H1 (cell line): ENCODE measurements around the gene NECTIN1. TPM values are rescaled to one million over a fixed set of nuclear protein-coding genes. Genes with fewer than 3 reads are reported as not detected.

Experiments
- CTCF ChIA-PET: fragments of 300-600 bp; sonication (Branson Sonifier 250); formaldehyde crosslinking; loops from one replicate; lab custom pipeline; 2021; ENCODE audit not compliant: partially characterized antibody; lab: Charles Lee
- POLR2A ChIA-PET: fragments of 300-600 bp; sonication (Branson Sonifier 250); formaldehyde crosslinking; loops from one replicate; lab custom pipeline; 2021; ENCODE audit warnings: inconsistent platforms; ENCODE audit not compliant: partially characterized antibody; lab: Charles Lee
- DNase-seq, 2 experiments: peaks; one replicate each; pipeline versions ENCODE4 v3.0.0 to v3.0.0-alpha.2; 2010 to 2022; ENCODE audit warnings: low spot score in 2 of 2, low read depth in 1 of 2, mixed read lengths in 1 of 2
- FAIRE-seq: peaks from 2 replicates; lab custom pipeline; 2011; peaks lifted over from hg19 to GRCh38; lab: Jason Lieb, UNC
- H2AFZ ChIP-seq: 2 replicates; pipeline ENCODE4 v1.8.1; 2012; ENCODE audit warnings: low read length, inconsistent platforms
- H2AK5ac ChIP-seq: 2 replicates; pipeline ENCODE4 v1.6.1; 2013; ENCODE audit warnings: low read depth, low read length
- H2BK120ac ChIP-seq: replicated peaks from 2 replicates; pipeline ENCODE3; 2013; ENCODE audit warnings: low read depth, low read length, inconsistent platforms
- H2BK12ac ChIP-seq: 2 replicates; pipeline ENCODE4 v1.6.1; 2013; ENCODE audit warnings: low read depth, low read length
- H2BK15ac ChIP-seq: 2 replicates; pipeline ENCODE4 v1.6.1; 2013; ENCODE audit warnings: low read length
- H2BK20ac ChIP-seq: 2 replicates; pipeline ENCODE4 v1.6.1; 2013; ENCODE audit warnings: low read length
- H2BK5ac ChIP-seq: 2 replicates; pipeline ENCODE4 v1.6.1; 2013; ENCODE audit warnings: low read depth, low read length
- H3K14ac ChIP-seq: 2 replicates; pipeline ENCODE4 v1.6.1; 2013; ENCODE audit warnings: inconsistent platforms; ENCODE audit not compliant: insufficient read length
- H3K18ac ChIP-seq: 2 replicates; pipeline ENCODE4 v1.6.1; 2013; ENCODE audit warnings: low read length; ENCODE audit errors: extremely low read depth
- H3K23ac ChIP-seq: 2 replicates; pipeline ENCODE4 v1.6.1; 2013; ENCODE audit warnings: inconsistent platforms; ENCODE audit not compliant: insufficient read length
- H3K23me2 ChIP-seq: 2 replicates; pipeline ENCODE4 v1.6.1; 2013; ENCODE audit warnings: low read depth, low read length
- H3K27ac ChIP-seq: 2 replicates; pipeline ENCODE4 v1.6.1; 2011; ENCODE audit warnings: low read depth, low read length, inconsistent platforms
- H3K27me3 ChIP-seq, 4 experiments: replicated peaks in 1 of 4; 1 replicate in 1 of 4; 2 replicates in 3 of 4; pipeline versions ENCODE4 v1.6.1 to v1.8.1; 2011 to 2013; ENCODE audit warnings: low read length in 3 of 4, mild to moderate bottlenecking in 3 of 4, inconsistent platforms in 2 of 4, mixed read lengths in 2 of 4, moderate library complexity in 1 of 4; ENCODE audit not compliant: control insufficient read depth in 3 of 4, insufficient read depth in 3 of 4; ENCODE audit errors: extremely low read depth in 1 of 4
- H3K36me3 ChIP-seq, 4 experiments: 2 replicates each; pipeline versions ENCODE4 v1.6.1 to v1.8.1; 2011 to 2013; ENCODE audit warnings: mild to moderate bottlenecking in 4 of 4, low read length in 3 of 4, moderate library complexity in 2 of 4, control low read depth in 1 of 4, inconsistent platforms in 1 of 4; ENCODE audit not compliant: insufficient read depth in 4 of 4, control insufficient read depth in 2 of 4
- H3K4ac ChIP-seq: replicated peaks from 2 replicates; pipeline ENCODE3; 2013; ENCODE audit warnings: low read length, low read depth, mixed read lengths, inconsistent platforms; ENCODE audit not compliant: insufficient read length
- H3K4me1 ChIP-seq, 4 experiments: replicated peaks in 1 of 4; 1 replicate in 1 of 4; 2 replicates in 3 of 4; pipeline versions ENCODE4 v1.6.1 to v1.8.1; 2011 to 2013; ENCODE audit warnings: low read length in 3 of 4, inconsistent platforms in 2 of 4, mixed read lengths in 1 of 4; ENCODE audit not compliant: insufficient read depth in 4 of 4, control insufficient read depth in 3 of 4
- H3K4me2 ChIP-seq, 2 experiments: 2 replicates each; pipeline versions ENCODE4 v1.6.1 to v1.8.1; 2011 to 2013; ENCODE audit warnings: low read depth in 2 of 2, low read length in 2 of 2, control low read depth in 1 of 2, inconsistent platforms in 1 of 2, mild to moderate bottlenecking in 1 of 2; ENCODE audit not compliant: insufficient read depth in 1 of 2
- H3K4me3 ChIP-seq, 4 experiments: fragments of 200-600, 300-600 bp in 1 of 4; sonication (generic), shearing (Covaris generic), sonication (Bioruptor Twin) in 1 of 4; 2 replicates each; pipeline versions ENCODE4 v1.5.1 to v1.8.1; 2011 to 2016; ENCODE audit warnings: low read length in 4 of 4, low read depth in 3 of 4, control low read depth in 2 of 4, inconsistent platforms in 2 of 4, mild to moderate bottlenecking in 2 of 4, mixed read lengths in 1 of 4, moderate library complexity in 1 of 4; ENCODE audit not compliant: insufficient read depth in 2 of 4; ENCODE audit errors: extremely low read depth in 1 of 4
- H3K56ac ChIP-seq: replicated peaks from 2 replicates; pipeline ENCODE3; 2013; ENCODE audit warnings: low read depth, mild to moderate bottlenecking, mixed read lengths, low read length, inconsistent platforms; ENCODE audit not compliant: insufficient read length
- H3K79me1 ChIP-seq: 2 replicates; pipeline ENCODE4 v1.6.1; 2013; ENCODE audit warnings: low read depth, low read length, control low read depth
- H3K79me2 ChIP-seq, 2 experiments: 2 replicates each; pipeline versions ENCODE4 v1.6.1 to v1.8.1; 2012 to 2013; ENCODE audit warnings: low read length in 2 of 2, mild to moderate bottlenecking in 2 of 2, inconsistent platforms in 1 of 2; ENCODE audit not compliant: insufficient read depth in 2 of 2, control insufficient read depth in 1 of 2
- H3K9ac ChIP-seq, 4 experiments: replicated peaks in 1 of 4; 1 replicate in 1 of 4; 2 replicates in 3 of 4; pipeline versions ENCODE4 v1.6.1 to v1.8.1; 2011 to 2013; ENCODE audit warnings: low read depth in 3 of 4, low read length in 3 of 4, control low read depth in 2 of 4, mild to moderate bottlenecking in 2 of 4, moderate library complexity in 2 of 4, inconsistent platforms in 1 of 4; ENCODE audit errors: extremely low read depth in 1 of 4
- H3K9me3 ChIP-seq, 2 experiments: 2 replicates each; pipeline versions ENCODE4 v1.6.1 to v1.8.1; 2012 to 2013; ENCODE audit warnings: mild to moderate bottlenecking in 2 of 2, moderate library complexity in 2 of 2, control low read depth in 1 of 2, inconsistent platforms in 1 of 2, low read depth in 1 of 2, low read length in 1 of 2, mixed read lengths in 1 of 2; ENCODE audit not compliant: insufficient read depth in 2 of 2
- H4K20me1 ChIP-seq, 2 experiments: replicated peaks in 1 of 2; 2 replicates each; pipeline versions ENCODE3 to v1.8.1; 2011 to 2013; ENCODE audit warnings: inconsistent platforms in 2 of 2, low read length in 2 of 2, mild to moderate bottlenecking in 1 of 2; ENCODE audit not compliant: insufficient read depth in 2 of 2, control insufficient read depth in 1 of 2
- H4K5ac ChIP-seq: 2 replicates; pipeline ENCODE4 v1.6.1; 2013; ENCODE audit warnings: low read length, low read depth, mixed read lengths, inconsistent platforms; ENCODE audit not compliant: insufficient read length
- H4K8ac ChIP-seq: 2 replicates; pipeline ENCODE4 v1.8.0; 2013; ENCODE audit warnings: mild to moderate bottlenecking, moderate library complexity, low read length, inconsistent platforms; ENCODE audit not compliant: insufficient read depth; ENCODE audit errors: extremely low read depth
- H4K91ac ChIP-seq: replicated peaks from 2 replicates; pipeline ENCODE3; 2013; ENCODE audit warnings: low read length, mixed read lengths, inconsistent platforms; ENCODE audit not compliant: insufficient read length
- ASH2L ChIP-seq: fragments of 200-600, 300-600 bp; sonication (generic); IDR thresholded peaks from one replicate; pipeline ENCODE4 v1.7.1; 2017; ENCODE audit warnings: low read length
- BRCA1 ChIP-seq: IDR thresholded peaks from 2 replicates; pipeline ENCODE4 v1.6.1; 2012; ENCODE audit warnings: low read depth, low read length, improper control_type of control experiment
- CTCF ChIP-seq, 3 experiments: IDR thresholded peaks; 1 replicate in 2 of 3; 2 replicates in 1 of 3; pipeline versions ENCODE4 v1.5.1 to v1.6.1; 2011; ENCODE audit warnings: low read length in 3 of 3, mild to moderate bottlenecking in 3 of 3, inconsistent platforms in 2 of 3, low read depth in 1 of 3, moderate library complexity in 1 of 3; ENCODE audit not compliant: insufficient read depth in 1 of 3; ENCODE audit errors: control extremely low read depth in 1 of 3
- E2F6 ChIP-seq: IDR thresholded peaks from 2 replicates; pipeline ENCODE4 v1.6.1; 2012; ENCODE audit warnings: inconsistent platforms
- GABPA ChIP-seq: IDR thresholded peaks from 2 replicates; pipeline ENCODE4 v1.6.1; 2011; ENCODE audit warnings: mild to moderate bottlenecking, low read length, moderate library complexity, borderline replicate concordance; ENCODE audit not compliant: insufficient read depth
- KDM1A ChIP-seq: fragments of 200-600, 300-600 bp; sonication (generic); IDR thresholded peaks from 2 replicates; pipeline ENCODE4 v1.7.1; 2016; ENCODE audit warnings: mild to moderate bottlenecking, low read length, borderline replicate concordance
- TAF1 ChIP-seq: IDR thresholded peaks from 2 replicates; pipeline ENCODE4 v1.6.1; 2011; ENCODE audit warnings: mild to moderate bottlenecking, low read depth, low read length
- TCF12 ChIP-seq: IDR thresholded peaks from 2 replicates; pipeline ENCODE4 v1.6.1; 2011; ENCODE audit warnings: low read depth, mild to moderate bottlenecking, low read length
- TEAD4 ChIP-seq: IDR thresholded peaks from 2 replicates; pipeline ENCODE4 v1.6.1; 2012; ENCODE audit warnings: low read depth, low read length, inconsistent platforms, mixed read lengths
- WGBS, 2 experiments: shearing (Covaris generic) in 1 of 2; methylation state at CpG; one replicate each; pipeline versions ENCODE4 v1.1.6 to v1.1.7; 2013 to 2015; ENCODE audit warnings: low lambda C conversion rate in 2 of 2, mixed read lengths in 2 of 2, inconsistent platforms in 1 of 2, low coverage in 1 of 2, missing lambda C conversion rate in 1 of 2; ENCODE audit not compliant: insufficient replicate concordance in 2 of 2, insufficient coverage in 1 of 2, insufficient read length in 1 of 2; ENCODE audit errors: extremely low coverage in 1 of 2, missing lambda C conversion rate in 1 of 2; 5-methylcytosine and 5-hydroxymethylcytosine counted together
- polyA plus RNA-seq, 7 experiments: library from polyadenylated mRNA; depleted of rRNA in 3 of 7; stranded (reverse) in 5 of 7; unstranded in 2 of 7; fragments of >200 nt in 5 of 7; fragments of 200-250 nt in 2 of 7; gene quantifications; 1 replicate in 5 of 7; 2 replicates in 1 of 7; 4 replicates in 1 of 7; pipeline versions ENCODE4 v1.2.1 to v1.2.3, GENCODE V29; 2011 to 2013; ENCODE audit warnings: missing spikeins in 2 of 7, mixed read lengths in 2 of 7
- total RNA-seq: library from RNA; stranded (reverse); fragmentation: NEBNext Ultra II Directional; extraction: Animal tissue kit (Norgen Biotek cat#: 25700); gene quantifications from 2 replicates; pipeline ENCODE4 v1.2.1, GENCODE V29; 2021

NECTIN1 gene
- total and polyA plus RNA-seq, 2 of the 8 experiments (the other 6 are each of a cell fraction or from before 2014, with no cell fraction given): 43.2 to 97.7 TPM

GRCh38 chr11:119668676-119669075 lies 60.3 kb downstream of the NECTIN1 start:
- H4K20me1 ChIP-seq: peaks cover 17 to 23% of the 10 kb centered on the region in 2 experiments
- no peaks in the 10 kb centered on the region for H3K79me1 ChIP-seq
- no peak overlapping the region for H2BK12ac ChIP-seq
- TF ChIP-seq ASH2L: no peak
- TF ChIP-seq TCF12: no peak
- TF ChIP-seq E2F6: no peak
- TF ChIP-seq TEAD4: no peak
- TF ChIP-seq TAF1: no peak
- TF ChIP-seq BRCA1: no peak
- no peak for TF ChIP-seq GABPA
- TF ChIP-seq CTCF (IDR thresholded peaks at IDR 0.05; ENCODE audit: control extremely low read depth in 1 of 3, insufficient read depth in 1 of 3, low read depth in 1 of 3, low read length in 3 of 3): no peak
- no peak for TF ChIP-seq KDM1A

More at GRCh38 chr11:119668676-119669075, 60.3 kb downstream of the NECTIN1 start:
- Histone ChIP-seq H3K9me3 (no peaks in the 10 kb centered on the region), H4K5ac (no peak overlapping the region), H2BK5ac (no peak overlapping the region), H3K18ac (no peak overlapping the region), H3K23me2 (no peaks in the 10 kb centered on the region), H3K4ac (no peak overlapping the region), H3K9ac (no peak overlapping the region), H2BK20ac (no peak overlapping the region), H2AFZ (no peak overlapping the region), H3K14ac (no peak overlapping the region), H3K27ac (no peak overlapping the region), H3K27me3 (no peaks in the 10 kb centered on the region), H2BK15ac (no peak overlapping the region), H3K56ac (no peak overlapping the region), H2AK5ac (no peak overlapping the region), H4K91ac (no peak overlapping the region), H3K4me2 (no peak overlapping the region), H3K4me1 (peaks cover 0 to 13% (median 10%) of the 10 kb centered on the region in 4 experiments; a peak in 5 of 7 replicates), H2BK120ac (no peak overlapping the region), H4K8ac (no peak overlapping the region), H3K4me3 (no peak overlapping the region), H3K79me2 (no peaks in the 10 kb centered on the region), H3K23ac (no peak overlapping the region), H3K36me3 (peaks cover 0 to 9% (median 7%) of the 10 kb centered on the region in 4 experiments; a peak in 4 of 8 replicates)
- 94% methylated on average over 1 of the region's 1 CpG; no CpG with 5 or more reads in 1 of the 2 experiments for WGBS, 2 experiments
- DNase-seq (no peak), FAIRE-seq (no peak)
- POLR2A ChIA-PET: interaction anchor here (0.5 kb wide), 1 partner anchor 172 kb away, joined by 3 read pairs; no protein-coding TSS in a partner anchor
- CTCF ChIA-PET: interaction anchor here (0.6 to 2.1 kb wide), 9 partner anchors 26 to 439 kb away, joined by 3 to 9 read pairs (median 4); partner anchors contain the start of gene NECTIN1
